CD14-positive monocyte (primary cell): ENCODE results near the gene DNM2. TPM values are rescaled to one million over a fixed set of nuclear protein-coding genes. Genes with fewer than 3 reads are reported as not detected.

Experiments used
- DNase-seq, 3 donors: peaks; one replicate each; pipeline ENCODE4 v3.0.0-alpha.2; 2011 to 2022
- H2AFZ ChIP-seq: 2 replicates; pipeline ENCODE4 v1.6.0; 2012; ENCODE audit warnings: mild to moderate bottlenecking, low read depth, low read length, inconsistent platforms; ENCODE audit not compliant: insufficient read depth, poor library complexity, severe bottlenecking
- H3K27ac ChIP-seq, 2 donors: 1 replicate in 1 of 2; 2 replicates in 1 of 2; pipeline ENCODE4 v1.5.1; 2012 to 2013; ENCODE audit warnings: low read length in 2 of 2, control low read depth in 1 of 2, inconsistent platforms in 1 of 2, low read depth in 1 of 2, mild to moderate bottlenecking in 1 of 2
- H3K27me3 ChIP-seq, 2 donors: one replicate each; pipeline versions ENCODE4 v1.6.0 to v1.6.1; 2011 to 2013; ENCODE audit warnings: low read length in 2 of 2; ENCODE audit not compliant: control insufficient read depth in 2 of 2, insufficient read depth in 2 of 2
- H3K36me3 ChIP-seq, 2 donors: replicated peaks in 1 of 2; 1 replicate in 1 of 2; 2 replicates in 1 of 2; pipeline versions ENCODE4 v1.5.1 to v1.6.1; 2012 to 2013; ENCODE audit warnings: low read length in 2 of 2, control low read depth in 1 of 2, inconsistent platforms in 1 of 2, mild to moderate bottlenecking in 1 of 2; ENCODE audit not compliant: insufficient read depth in 2 of 2, control insufficient read depth in 1 of 2
- H3K4me1 ChIP-seq, 2 donors: 1 replicate in 1 of 2; 2 replicates in 1 of 2; pipeline versions ENCODE4 v1.5.1 to v1.6.1; 2012 to 2013; ENCODE audit warnings: low read length in 2 of 2, control low read depth in 1 of 2, inconsistent platforms in 1 of 2, mild to moderate bottlenecking in 1 of 2, moderate library complexity in 1 of 2; ENCODE audit not compliant: insufficient read depth in 2 of 2, control insufficient read depth in 1 of 2
- H3K4me2 ChIP-seq: replicated peaks from 2 replicates; pipeline ENCODE3; 2012; ENCODE audit warnings: low read length, moderate library complexity, mild to moderate bottlenecking; ENCODE audit not compliant: poor library complexity, severe bottlenecking; ENCODE audit errors: extremely low read depth
- H3K4me3 ChIP-seq, 3 experiments: fragments of 200-600 bp in 1 of 3; sonication (generic) in 1 of 3; replicated peaks in 1 of 3; 1 replicate in 2 of 3; 2 replicates in 1 of 3; pipeline ENCODE4 v1.5.1; 2011 to 2013; ENCODE audit warnings: low read length in 3 of 3, mild to moderate bottlenecking in 3 of 3, control low read depth in 2 of 3, low read depth in 2 of 3, inconsistent platforms in 1 of 3, moderate library complexity in 1 of 3
- H3K79me2 ChIP-seq: 2 replicates; pipeline ENCODE4 v1.6.0; 2012; ENCODE audit warnings: mild to moderate bottlenecking, control low read depth, inconsistent platforms, low read length, moderate library complexity; ENCODE audit not compliant: insufficient read depth
- H3K9ac ChIP-seq: 2 replicates; pipeline ENCODE4 v1.6.0; 2017; ENCODE audit warnings: low read length, mild to moderate bottlenecking; ENCODE audit not compliant: insufficient read depth, poor library complexity, severe bottlenecking
- H3K9me3 ChIP-seq, 2 donors: replicated peaks in 1 of 2; 1 replicate in 1 of 2; 2 replicates in 1 of 2; pipeline versions ENCODE4 v1.5.1 to v1.6.1; 2012 to 2013; ENCODE audit warnings: low read length in 2 of 2, control low read depth in 1 of 2; ENCODE audit not compliant: control insufficient read depth in 1 of 2, insufficient read depth in 1 of 2
- H4K20me1 ChIP-seq: 2 replicates; pipeline ENCODE4 v1.6.0; 2012; ENCODE audit warnings: mild to moderate bottlenecking, low read length, control low read depth, moderate library complexity; ENCODE audit not compliant: insufficient read depth
- H3K27ac Mint-ChIP-seq, 7 donors: one replicate each; pipeline ENCODE4 v1.8.0; 2020; ENCODE audit warnings: mild to moderate bottlenecking in 7 of 7, mixed read lengths in 7 of 7, moderate library complexity in 6 of 7, inconsistent platforms in 2 of 7
- H3K27me3 Mint-ChIP-seq, 3 donors: one replicate each; pipeline ENCODE4 v1.8.0; 2021 to 2022; ENCODE audit warnings: low read depth in 3 of 3, mild to moderate bottlenecking in 3 of 3, mixed read lengths in 3 of 3, moderate library complexity in 3 of 3, inconsistent platforms in 1 of 3
- H3K36me3 Mint-ChIP-seq, 2 donors: one replicate each; pipeline ENCODE4 v1.8.0; 2020; ENCODE audit warnings: mixed read lengths in 2 of 2, inconsistent platforms in 1 of 2, mild to moderate bottlenecking in 1 of 2
- H3K4me1 Mint-ChIP-seq: one replicate; pipeline ENCODE4 v1.8.0; 2020; ENCODE audit warnings: mild to moderate bottlenecking, mixed read lengths
- H3K4me3 Mint-ChIP-seq, 2 donors: one replicate each; pipeline ENCODE4 v1.8.0; 2020; ENCODE audit warnings: mild to moderate bottlenecking in 2 of 2, mixed read lengths in 2 of 2, moderate library complexity in 1 of 2
- H3K9me3 Mint-ChIP-seq, 7 donors: one replicate each; pipeline ENCODE4 v1.8.0; 2020 to 2022; ENCODE audit warnings: mixed read lengths in 7 of 7, mild to moderate bottlenecking in 6 of 7, moderate library complexity in 6 of 7, inconsistent platforms in 2 of 7
- CTCF ChIP-seq: fragments of 200-600 bp; IDR thresholded peaks from one replicate; pipeline ENCODE4 v1.8.0; 2022; ENCODE audit warnings: antibody characterized with exemption, mild to moderate bottlenecking
- WGBS: methylation state at CpG from one replicate; pipeline ENCODE4 v1.1.5; 2013; ENCODE audit warnings: missing lambda C conversion rate; ENCODE audit not compliant: insufficient coverage; 5-methylcytosine and 5-hydroxymethylcytosine counted together
- intact Hi-C, 2 donors: fragments of 100-400 bp; cut with micrococcal nuclease; formaldehyde crosslinking; loops; one replicate each; pipeline versions ENCODE4 v1.15.0 to v1.15.1; 2023
- polyA plus RNA-seq, 3 donors: library from polyadenylated mRNA; depleted of rRNA in 1 of 3; unstranded in 2 of 3; stranded (reverse) in 1 of 3; fragments of 300-500 nt in 2 of 3; fragments of >200 nt in 1 of 3; fragmentation: Illumina TruSeq in 2 of 3; gene quantifications; 1 replicate in 2 of 3; 2 replicates in 1 of 3; pipeline ENCODE4 v1.2.3, GENCODE V29; 2012 to 2021

The DNM2 gene
- polyA plus RNA-seq, 3 donors: 53.0 to 186 (median 69.5) TPM

- Histone ChIP-seq H3K4me1 (no peaks in the 10 kb centered on the region), H3K36me3 (peaks cover 99 to 100% of the 10 kb centered on the region in 2 donors), H3K9ac (no peak overlapping the region), H3K79me2 (peaks cover 20% of the 10 kb centered on the region), H3K27me3 (no peaks in the 10 kb centered on the region), H3K4me3 (no peak overlapping the region), H3K27ac (no peak overlapping the region), H2AFZ (no peak overlapping the region), H4K20me1 (peaks cover 38% of the 10 kb centered on the region), H3K4me2 (no peak overlapping the region), H3K9me3 (no peaks in the 10 kb centered on the region)
- WGBS: 96% methylated on average over 16 of the region's 21 CpGs
- Mint-ChIP-seq H3K27ac (peak overlapping the region in 1 of 7 donors; percentile 58), H3K36me3 (peaks cover 89 to 98% of the 10 kb centered on the region in 2 donors), H3K9me3 (no peaks in the 10 kb centered on the region), H3K4me3 (no peak overlapping the region), H3K4me1 (no peaks in the 10 kb centered on the region), H3K27me3 (no peaks in the 10 kb centered on the region)
- intact Hi-C loops: no loop called here
- DNase-seq: no peak
- no peak for TF ChIP-seq CTCF
These were observed 34.3 kb upstream of the DNM2 start for GRCh38 chr19:10683582-10683981.

- no peak for DNase-seq
- WGBS: 100% methylated on average over 5 of the region's 5 CpGs
- H3K27ac Mint-ChIP-seq: no peak overlapping the region
These were observed 32.7 kb upstream of the DNM2 start for GRCh38 chr19:10685210-10685609.

More at GRCh38 chr19:10685210-10685609, 32.7 kb upstream of the DNM2 start:
- Mint-ChIP-seq H3K27me3 (no peaks in the 10 kb centered on the region), H3K36me3 (peaks cover 88 to 98% of the 10 kb centered on the region in 2 donors), H3K4me1 (no peaks in the 10 kb centered on the region), H3K4me3 (no peak overlapping the region), H3K9me3 (no peaks in the 10 kb centered on the region)
- TF ChIP-seq CTCF: no peak
- Histone ChIP-seq H3K27me3 (no peaks in the 10 kb centered on the region), H2AFZ (no peak overlapping the region), H3K4me3 (no peak overlapping the region), H3K4me2 (no peak overlapping the region), H4K20me1 (peaks cover 40% of the 10 kb centered on the region), H3K79me2 (peaks cover 12% of the 10 kb centered on the region), H3K4me1 (no peaks in the 10 kb centered on the region), H3K9me3 (no peaks in the 10 kb centered on the region), H3K36me3 (peaks cover 99 to 100% of the 10 kb centered on the region in 2 donors), H3K9ac (no peak overlapping the region), H3K27ac (no peak overlapping the region)
- intact Hi-C loops: no loop called here
